Measurements from ENCODE around the gene GPR137B.

DNA sequence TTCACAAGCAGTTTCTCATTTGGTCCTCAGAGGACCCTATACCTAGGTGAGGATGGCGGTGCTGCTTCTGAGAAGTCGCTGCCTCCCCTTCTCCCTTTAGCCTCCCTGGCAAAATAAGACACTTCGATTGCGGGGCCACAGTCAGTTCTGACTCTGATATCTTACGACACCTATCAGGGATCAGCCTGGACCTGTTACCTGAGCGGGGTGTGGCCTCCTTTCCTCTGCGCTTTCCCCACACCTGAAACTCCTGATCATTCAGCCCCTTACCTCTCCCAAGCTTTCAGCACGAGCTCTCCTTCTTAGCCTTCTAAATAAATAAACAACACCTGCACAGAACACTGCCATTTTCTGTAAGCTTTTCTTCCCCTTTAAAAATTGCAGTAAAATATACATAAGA, 24.6 kb upstream of the GPR137B start:
- TF ChIP-seq NRF1 (IDR thresholded peaks at IDR 0.05; ENCODE audit: low read depth, low read length) (no peak), POLR2A (IDR thresholded peaks at IDR 0.05; ENCODE audit: control extremely low read depth in 1 of 2, low read depth in 2 of 2, low read length in 2 of 2) (no peak), EP300 (IDR thresholded peaks at IDR 0.05; ENCODE audit: borderline replicate concordance in 1 of 2, low read depth in 2 of 2, low read length in 2 of 2) (no peak)
- TF ChIP-seq, protein P1, sequence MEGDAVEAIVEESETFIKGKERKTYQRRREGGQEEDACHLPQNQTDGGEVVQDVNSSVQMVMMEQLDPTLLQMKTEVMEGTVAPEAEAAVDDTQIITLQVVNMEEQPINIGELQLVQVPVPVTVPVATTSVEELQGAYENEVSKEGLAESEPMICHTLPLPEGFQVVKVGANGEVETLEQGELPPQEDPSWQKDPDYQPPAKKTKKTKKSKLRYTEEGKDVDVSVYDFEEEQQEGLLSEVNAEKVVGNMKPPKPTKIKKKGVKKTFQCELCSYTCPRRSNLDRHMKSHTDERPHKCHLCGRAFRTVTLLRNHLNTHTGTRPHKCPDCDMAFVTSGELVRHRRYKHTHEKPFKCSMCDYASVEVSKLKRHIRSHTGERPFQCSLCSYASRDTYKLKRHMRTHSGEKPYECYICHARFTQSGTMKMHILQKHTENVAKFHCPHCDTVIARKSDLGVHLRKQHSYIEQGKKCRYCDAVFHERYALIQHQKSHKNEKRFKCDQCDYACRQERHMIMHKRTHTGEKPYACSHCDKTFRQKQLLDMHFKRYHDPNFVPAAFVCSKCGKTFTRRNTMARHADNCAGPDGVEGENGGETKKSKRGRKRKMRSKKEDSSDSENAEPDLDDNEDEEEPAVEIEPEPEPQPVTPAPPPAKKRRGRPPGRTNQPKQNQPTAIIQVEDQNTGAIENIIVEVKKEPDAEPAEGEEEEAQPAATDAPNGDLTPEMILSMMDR (IDR thresholded peaks at IDR 0.05; ENCODE audit: control extremely low read depth in 1 of 3, insufficient read depth in 1 of 3, low read depth in 1 of 3, low read length in 3 of 3), result no peak
- TF ChIP-seq, protein P2, sequence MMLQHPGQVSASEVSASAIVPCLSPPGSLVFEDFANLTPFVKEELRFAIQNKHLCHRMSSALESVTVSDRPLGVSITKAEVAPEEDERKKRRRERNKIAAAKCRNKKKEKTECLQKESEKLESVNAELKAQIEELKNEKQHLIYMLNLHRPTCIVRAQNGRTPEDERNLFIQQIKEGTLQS (IDR thresholded peaks at IDR 0.05; ENCODE audit: insufficient read depth, low read depth, low read length), result no peak
